H1 (cell line): Measurements from ENCODE around the gene NDUFA11. TPM values are rescaled to one million over a fixed set of nuclear protein-coding genes. Genes with fewer than 3 reads are reported as not detected.

Experiments
- GABPA ChIP-seq: IDR thresholded peaks from 2 replicates; pipeline ENCODE4 v1.6.1; 2011; ENCODE audit warnings: mild to moderate bottlenecking, low read length, moderate library complexity, borderline replicate concordance; ENCODE audit not compliant: insufficient read depth
- JUN ChIP-seq: IDR thresholded peaks from 2 replicates; pipeline ENCODE4 v1.6.1; 2011; ENCODE audit warnings: low read depth, mild to moderate bottlenecking, improper control_type of control experiment, low read length
- KDM1A ChIP-seq: fragments of 200-600, 300-600 bp; sonication (generic); IDR thresholded peaks from 2 replicates; pipeline ENCODE4 v1.7.1; 2016; ENCODE audit warnings: mild to moderate bottlenecking, low read length, borderline replicate concordance
- RAD21 ChIP-seq, 2 experiments: IDR thresholded peaks in 1 of 2; conservative IDR thresholded peaks in 1 of 2; 2 replicates each; pipeline ENCODE4 v1.6.1; 2011; ENCODE audit warnings: low read depth in 2 of 2, low read length in 2 of 2, improper control_type of control experiment in 1 of 2, inconsistent platforms in 1 of 2, mild to moderate bottlenecking in 1 of 2, moderate library complexity in 1 of 2
- SIRT6 ChIP-seq: IDR thresholded peaks from one replicate; pipeline ENCODE4 v1.7.1; 2012; ENCODE audit warnings: low read length, inconsistent platforms
- SP4 ChIP-seq: IDR thresholded peaks from 2 replicates; pipeline ENCODE4 v1.6.1; 2012; ENCODE audit warnings: low read length, inconsistent platforms
- SRF ChIP-seq: IDR thresholded peaks from 2 replicates; pipeline ENCODE4 v1.6.1; 2011; ENCODE audit warnings: mild to moderate bottlenecking, low read depth, low read length, moderate library complexity
- YY1 ChIP-seq: IDR thresholded peaks from 2 replicates; pipeline ENCODE4 v1.6.1; 2011; ENCODE audit warnings: low read depth, mild to moderate bottlenecking, low read length
- polyA plus RNA-seq, 7 experiments: library from polyadenylated mRNA; depleted of rRNA in 3 of 7; stranded (reverse) in 5 of 7; unstranded in 2 of 7; fragments of >200 nt in 5 of 7; fragments of 200-250 nt in 2 of 7; gene quantifications; 1 replicate in 5 of 7; 2 replicates in 1 of 7; 4 replicates in 1 of 7; pipeline versions ENCODE4 v1.2.1 to v1.2.3, GENCODE V29; 2011 to 2013; ENCODE audit warnings: missing spikeins in 2 of 7, mixed read lengths in 2 of 7
- total RNA-seq: library from RNA; stranded (reverse); fragmentation: NEBNext Ultra II Directional; extraction: Animal tissue kit (Norgen Biotek cat#: 25700); gene quantifications from 2 replicates; pipeline ENCODE4 v1.2.1, GENCODE V29; 2021
- TF ChIP-seq, protein P1 (sequence below): fragments of 300-600 bp; sonication (generic); IDR thresholded peaks from 2 replicates; pipeline ENCODE4 v1.7.1; 2012; ENCODE audit warnings: low read length, moderate library complexity, mild to moderate bottlenecking, inconsistent platforms; ENCODE audit not compliant: insufficient replicate concordance

Gene NDUFA11
- total and polyA plus RNA-seq, 2 of the 8 experiments (the other 6 are each of a cell fraction or from before 2014, with no cell fraction given): 205 to 1,037 TPM

GRCh38 chr19:5890099-5890498 is 13.5 kb downstream of the NDUFA11 start (continued):
- TF ChIP-seq, protein P1, sequence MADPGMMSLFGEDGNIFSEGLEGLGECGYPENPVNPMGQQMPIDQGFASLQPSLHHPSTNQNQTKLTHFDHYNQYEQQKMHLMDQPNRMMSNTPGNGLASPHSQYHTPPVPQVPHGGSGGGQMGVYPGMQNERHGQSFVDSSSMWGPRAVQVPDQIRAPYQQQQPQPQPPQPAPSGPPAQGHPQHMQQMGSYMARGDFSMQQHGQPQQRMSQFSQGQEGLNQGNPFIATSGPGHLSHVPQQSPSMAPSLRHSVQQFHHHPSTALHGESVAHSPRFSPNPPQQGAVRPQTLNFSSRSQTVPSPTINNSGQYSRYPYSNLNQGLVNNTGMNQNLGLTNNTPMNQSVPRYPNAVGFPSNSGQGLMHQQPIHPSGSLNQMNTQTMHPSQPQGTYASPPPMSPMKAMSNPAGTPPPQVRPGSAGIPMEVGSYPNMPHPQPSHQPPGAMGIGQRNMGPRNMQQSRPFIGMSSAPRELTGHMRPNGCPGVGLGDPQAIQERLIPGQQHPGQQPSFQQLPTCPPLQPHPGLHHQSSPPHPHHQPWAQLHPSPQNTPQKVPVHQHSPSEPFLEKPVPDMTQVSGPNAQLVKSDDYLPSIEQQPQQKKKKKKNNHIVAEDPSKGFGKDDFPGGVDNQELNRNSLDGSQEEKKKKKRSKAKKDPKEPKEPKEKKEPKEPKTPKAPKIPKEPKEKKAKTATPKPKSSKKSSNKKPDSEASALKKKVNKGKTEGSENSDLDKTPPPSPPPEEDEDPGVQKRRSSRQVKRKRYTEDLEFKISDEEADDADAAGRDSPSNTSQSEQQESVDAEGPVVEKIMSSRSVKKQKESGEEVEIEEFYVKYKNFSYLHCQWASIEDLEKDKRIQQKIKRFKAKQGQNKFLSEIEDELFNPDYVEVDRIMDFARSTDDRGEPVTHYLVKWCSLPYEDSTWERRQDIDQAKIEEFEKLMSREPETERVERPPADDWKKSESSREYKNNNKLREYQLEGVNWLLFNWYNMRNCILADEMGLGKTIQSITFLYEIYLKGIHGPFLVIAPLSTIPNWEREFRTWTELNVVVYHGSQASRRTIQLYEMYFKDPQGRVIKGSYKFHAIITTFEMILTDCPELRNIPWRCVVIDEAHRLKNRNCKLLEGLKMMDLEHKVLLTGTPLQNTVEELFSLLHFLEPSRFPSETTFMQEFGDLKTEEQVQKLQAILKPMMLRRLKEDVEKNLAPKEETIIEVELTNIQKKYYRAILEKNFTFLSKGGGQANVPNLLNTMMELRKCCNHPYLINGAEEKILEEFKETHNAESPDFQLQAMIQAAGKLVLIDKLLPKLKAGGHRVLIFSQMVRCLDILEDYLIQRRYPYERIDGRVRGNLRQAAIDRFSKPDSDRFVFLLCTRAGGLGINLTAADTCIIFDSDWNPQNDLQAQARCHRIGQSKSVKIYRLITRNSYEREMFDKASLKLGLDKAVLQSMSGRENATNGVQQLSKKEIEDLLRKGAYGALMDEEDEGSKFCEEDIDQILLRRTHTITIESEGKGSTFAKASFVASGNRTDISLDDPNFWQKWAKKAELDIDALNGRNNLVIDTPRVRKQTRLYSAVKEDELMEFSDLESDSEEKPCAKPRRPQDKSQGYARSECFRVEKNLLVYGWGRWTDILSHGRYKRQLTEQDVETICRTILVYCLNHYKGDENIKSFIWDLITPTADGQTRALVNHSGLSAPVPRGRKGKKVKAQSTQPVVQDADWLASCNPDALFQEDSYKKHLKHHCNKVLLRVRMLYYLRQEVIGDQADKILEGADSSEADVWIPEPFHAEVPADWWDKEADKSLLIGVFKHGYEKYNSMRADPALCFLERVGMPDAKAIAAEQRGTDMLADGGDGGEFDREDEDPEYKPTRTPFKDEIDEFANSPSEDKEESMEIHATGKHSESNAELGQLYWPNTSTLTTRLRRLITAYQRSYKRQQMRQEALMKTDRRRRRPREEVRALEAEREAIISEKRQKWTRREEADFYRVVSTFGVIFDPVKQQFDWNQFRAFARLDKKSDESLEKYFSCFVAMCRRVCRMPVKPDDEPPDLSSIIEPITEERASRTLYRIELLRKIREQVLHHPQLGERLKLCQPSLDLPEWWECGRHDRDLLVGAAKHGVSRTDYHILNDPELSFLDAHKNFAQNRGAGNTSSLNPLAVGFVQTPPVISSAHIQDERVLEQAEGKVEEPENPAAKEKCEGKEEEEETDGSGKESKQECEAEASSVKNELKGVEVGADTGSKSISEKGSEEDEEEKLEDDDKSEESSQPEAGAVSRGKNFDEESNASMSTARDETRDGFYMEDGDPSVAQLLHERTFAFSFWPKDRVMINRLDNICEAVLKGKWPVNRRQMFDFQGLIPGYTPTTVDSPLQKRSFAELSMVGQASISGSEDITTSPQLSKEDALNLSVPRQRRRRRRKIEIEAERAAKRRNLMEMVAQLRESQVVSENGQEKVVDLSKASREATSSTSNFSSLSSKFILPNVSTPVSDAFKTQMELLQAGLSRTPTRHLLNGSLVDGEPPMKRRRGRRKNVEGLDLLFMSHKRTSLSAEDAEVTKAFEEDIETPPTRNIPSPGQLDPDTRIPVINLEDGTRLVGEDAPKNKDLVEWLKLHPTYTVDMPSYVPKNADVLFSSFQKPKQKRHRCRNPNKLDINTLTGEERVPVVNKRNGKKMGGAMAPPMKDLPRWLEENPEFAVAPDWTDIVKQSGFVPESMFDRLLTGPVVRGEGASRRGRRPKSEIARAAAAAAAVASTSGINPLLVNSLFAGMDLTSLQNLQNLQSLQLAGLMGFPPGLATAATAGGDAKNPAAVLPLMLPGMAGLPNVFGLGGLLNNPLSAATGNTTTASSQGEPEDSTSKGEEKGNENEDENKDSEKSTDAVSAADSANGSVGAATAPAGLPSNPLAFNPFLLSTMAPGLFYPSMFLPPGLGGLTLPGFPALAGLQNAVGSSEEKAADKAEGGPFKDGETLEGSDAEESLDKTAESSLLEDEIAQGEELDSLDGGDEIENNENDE: no peak
- TF ChIP-seq RAD21 (IDR thresholded peaks at IDR 0.05 in 1 of 2, conservative IDR thresholded peaks at IDR 0.05 in 1 of 2; ENCODE audit: low read depth in 2 of 2, low read length in 2 of 2): no peak
- TF ChIP-seq JUN: no peak
- TF ChIP-seq SIRT6: no peak
- TF ChIP-seq KDM1A: no peak
- TF ChIP-seq YY1: no peak
- no peak for TF ChIP-seq SRF
- no peak for TF ChIP-seq SP4
- no peak for TF ChIP-seq GABPA
